Measurements from ENCODE around the gene PTGES3. TPM values are rescaled to one million over a fixed set of nuclear protein-coding genes. Genes with fewer than 3 reads are reported as not detected.
"Not testable (repeated sequence)": the region's sequence is repeated elsewhere in the genome, so short reads cannot be mapped to it uniquely, and the experiment has no call there.

The PTGES3 gene, protein sequence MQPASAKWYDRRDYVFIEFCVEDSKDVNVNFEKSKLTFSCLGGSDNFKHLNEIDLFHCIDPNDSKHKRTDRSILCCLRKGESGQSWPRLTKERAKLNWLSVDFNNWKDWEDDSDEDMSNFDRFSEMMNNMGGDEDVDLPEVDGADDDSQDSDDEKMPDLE
- polyA plus RNA-seq (2013, experiment 1 of 2), result 469 TPM
- polyA plus RNA-seq (2013, experiment 2 of 2), result 463 TPM

DNA sequence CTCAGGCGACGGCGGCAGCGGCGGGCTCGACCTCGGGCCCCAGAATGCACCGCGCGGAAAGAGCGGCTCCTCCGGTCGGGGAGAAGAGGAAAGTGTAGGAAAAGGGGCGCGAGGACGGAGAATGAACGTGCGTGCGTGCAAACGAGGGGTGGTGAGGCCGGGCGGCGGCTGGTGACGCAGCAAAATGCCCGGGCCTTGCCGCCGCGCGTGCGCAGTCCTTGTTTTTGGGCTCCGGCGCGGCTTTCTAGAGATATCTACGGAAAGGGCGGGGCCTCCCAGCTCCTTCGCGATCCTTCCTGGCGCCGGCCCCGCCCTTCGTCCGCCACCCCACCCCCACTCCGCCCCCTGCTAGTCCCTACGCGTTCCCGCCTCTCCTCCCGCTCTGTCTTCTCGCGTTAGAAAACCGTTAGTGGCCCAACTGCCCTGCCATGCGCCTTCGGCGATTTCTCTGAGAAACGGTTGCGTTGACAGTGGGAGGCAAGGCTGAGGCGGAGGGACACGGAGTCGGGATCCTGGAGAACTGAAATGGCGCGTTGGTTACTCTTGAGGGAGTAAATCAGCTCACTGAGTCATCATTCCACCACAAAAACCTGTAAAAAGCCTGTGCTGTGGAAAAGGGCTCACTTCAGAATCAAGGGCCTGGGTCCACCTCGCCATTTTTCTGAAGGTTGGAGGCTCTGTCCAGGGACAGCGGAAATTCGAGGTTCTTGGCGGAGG, at the start of gene PTGES3:
Gene PTGES3, minus strand, starts transcription at position 156 of the 717 bp plus-strand sequence. CDS start 285 bp downstream, outside the sequence.
- DNase-seq, result peak; percentile 99
- no CpG with 5 or more reads among the region's 64 CpGs for WGBS (ENCODE audit: extremely low coverage, insufficient coverage, low lambda C conversion rate)

DNA sequence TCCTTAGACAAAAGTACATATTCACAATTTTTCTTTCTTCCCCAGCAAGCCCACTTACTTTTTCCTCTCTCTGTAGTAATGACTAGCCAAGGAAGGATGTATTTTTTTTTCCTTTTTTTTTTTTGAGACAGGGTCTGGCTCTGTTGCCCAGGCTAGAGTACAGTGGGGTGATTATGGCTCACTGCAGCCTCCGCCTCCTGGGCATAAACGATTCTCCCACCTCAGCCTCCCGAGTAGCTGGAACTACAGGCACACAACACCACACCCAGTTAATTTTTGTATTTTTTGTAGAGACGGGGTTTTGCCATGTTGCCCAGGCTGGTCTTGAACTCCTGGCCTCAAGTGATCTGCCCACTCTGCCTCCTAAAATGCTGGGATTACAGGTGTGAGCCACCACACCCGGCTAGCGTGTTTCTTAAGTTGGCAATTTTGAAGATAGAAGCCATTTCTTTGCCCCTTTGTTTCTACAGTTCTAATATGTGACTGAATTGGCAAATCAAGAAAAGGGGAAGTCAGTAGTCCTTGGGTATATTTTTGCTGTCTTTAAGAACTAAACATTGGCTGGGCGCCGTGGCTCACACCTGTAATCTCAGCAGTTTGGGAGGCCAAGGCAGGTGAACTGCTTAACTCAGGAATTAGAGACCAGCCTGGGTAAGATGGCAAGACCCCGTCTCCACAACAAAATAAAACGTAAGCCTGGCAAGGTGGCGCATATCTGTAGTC, 40.2 kb upstream of the PTGES3 start:
- Histone ChIP-seq H3K4me2 (ENCODE audit: low read length) (no peak overlapping the region), H3K4me1 (ENCODE audit: control insufficient read depth, low read depth, low read length) (no peaks in the 10 kb centered on the region), H3K36me3 (ENCODE audit: control insufficient read depth, insufficient read depth, low read length) (no peaks in the 10 kb centered on the region), H3K79me2 (ENCODE audit: control insufficient read depth, insufficient read depth, low read length) (peaks cover 17% of the 10 kb centered on the region), H2BK15ac (replicated peaks; ENCODE audit: low read depth) (no peak overlapping the region), H2BK120ac (ENCODE audit: low read depth, low read length) (no peak overlapping the region), H2AK5ac (ENCODE audit: low read length) (no peak overlapping the region), H3K4ac (ENCODE audit: low read depth, low read length) (no peak overlapping the region), H3K9ac (ENCODE audit: low read length) (no peak overlapping the region), H3K79me1 (ENCODE audit: low read length) (peaks cover 1% of the 10 kb centered on the region), H3K56ac (ENCODE audit: low read length) (no peak overlapping the region), H3K23ac (ENCODE audit: low read length) (no peak overlapping the region), H3K27me3 (ENCODE audit: insufficient read depth, low read length, poor library complexity) (no peaks in the 10 kb centered on the region), H3K27ac (ENCODE audit: low read depth, low read length) (no peak overlapping the region), H4K8ac (ENCODE audit: low read depth, low read length) (no peak overlapping the region), H3K4me3 (ENCODE audit: low read length) (no peak overlapping the region), H3K18ac (ENCODE audit: low read length) (no peak overlapping the region), H4K5ac (ENCODE audit: low read length) (no peak overlapping the region), H2BK5ac (ENCODE audit: low read length) (no peak overlapping the region)
- WGBS (ENCODE audit: extremely low coverage, insufficient coverage, low lambda C conversion rate), result no CpG with 5 or more reads among the region's 11 CpGs
- no peak for DNase-seq

More for the DNA sequence above, at the start of gene PTGES3:
- H3K23ac ChIP-seq (ENCODE audit: low read length), result peak within 1 kb of the TSS; percentile 1
- peak within 1 kb of the TSS; percentile 84 for H2AK5ac ChIP-seq (ENCODE audit: low read length)
- peak within 1 kb of the TSS; percentile 79 for H2BK5ac ChIP-seq (ENCODE audit: low read length)
- peak within 1 kb of the TSS; percentile 92 for H3K9ac ChIP-seq (ENCODE audit: low read length)
- H3K4me3 ChIP-seq (ENCODE audit: low read length), result peak within 1 kb of the TSS; percentile 84
- H2BK15ac ChIP-seq (replicated peaks; ENCODE audit: low read depth), result no peak within 1 kb of the TSS
- H3K18ac ChIP-seq (ENCODE audit: low read length), result peak within 1 kb of the TSS; percentile 96
- peaks cover 44% of the 10 kb centered on the region for H3K79me2 ChIP-seq (ENCODE audit: control insufficient read depth, insufficient read depth, low read length)
- H3K79me1 ChIP-seq (ENCODE audit: low read length), result no peaks in the 10 kb centered on the region
- peak within 1 kb of the TSS; percentile 82 for H4K5ac ChIP-seq (ENCODE audit: low read length)
- no peaks in the 10 kb centered on the region for H3K4me1 ChIP-seq (ENCODE audit: control insufficient read depth, low read depth, low read length)
- H2BK120ac ChIP-seq (ENCODE audit: low read depth, low read length), result peak within 1 kb of the TSS; percentile 88
- H3K27ac ChIP-seq (ENCODE audit: low read depth, low read length), result peak within 1 kb of the TSS; percentile 100
- H3K4me2 ChIP-seq (ENCODE audit: low read length), result peak within 1 kb of the TSS; percentile 70
- peak within 1 kb of the TSS; percentile 98 for H3K56ac ChIP-seq (ENCODE audit: low read length)
- H4K8ac ChIP-seq (ENCODE audit: low read depth, low read length), result peak within 1 kb of the TSS; percentile 77
- no peaks in the 10 kb centered on the region for H3K27me3 ChIP-seq (ENCODE audit: insufficient read depth, low read length, poor library complexity)
- H3K36me3 ChIP-seq (ENCODE audit: control insufficient read depth, insufficient read depth, low read length), result no peaks in the 10 kb centered on the region
- peak within 1 kb of the TSS; percentile 95 for H3K4ac ChIP-seq (ENCODE audit: low read depth, low read length)

DNA sequence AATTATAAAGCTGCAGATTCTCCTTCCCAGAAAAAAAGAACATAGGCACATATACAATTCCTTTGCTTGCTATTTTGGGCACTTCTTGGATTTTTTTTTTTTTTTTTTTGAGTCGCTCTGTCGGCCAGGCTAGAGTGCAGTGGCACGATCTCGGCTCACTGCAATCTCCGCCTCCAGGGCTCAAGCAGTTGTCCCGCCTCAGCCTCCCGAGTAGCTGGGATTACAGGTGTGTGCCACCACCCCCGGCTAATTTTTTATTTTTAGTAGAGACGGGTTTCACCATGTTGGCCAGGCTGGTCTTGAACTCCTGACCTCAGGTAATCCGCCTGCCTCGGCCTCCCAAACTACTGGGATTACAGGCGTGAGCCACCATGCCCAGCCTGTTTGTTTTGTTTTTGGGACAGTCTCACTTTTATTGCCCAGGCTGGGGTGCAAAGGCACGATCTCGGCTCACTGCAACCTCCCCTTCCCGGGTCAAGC, 38.2 kb upstream of the PTGES3 start:
- WGBS (ENCODE audit: extremely low coverage, insufficient coverage, low lambda C conversion rate), result no CpG with 5 or more reads among the region's 15 CpGs
- H3K23ac ChIP-seq (ENCODE audit: low read length); H2AK5ac ChIP-seq (ENCODE audit: low read length); H3K18ac ChIP-seq (ENCODE audit: low read length); H3K9ac ChIP-seq (ENCODE audit: low read length); H3K4me1 ChIP-seq (ENCODE audit: control insufficient read depth, low read depth, low read length); H3K36me3 ChIP-seq (ENCODE audit: control insufficient read depth, insufficient read depth, low read length); H3K27me3 ChIP-seq (ENCODE audit: insufficient read depth, low read length, poor library complexity); H4K8ac ChIP-seq (ENCODE audit: low read depth, low read length); H3K79me1 ChIP-seq (ENCODE audit: low read length); H2BK15ac ChIP-seq (replicated peaks; ENCODE audit: low read depth); H3K56ac ChIP-seq (ENCODE audit: low read length); H3K4ac ChIP-seq (ENCODE audit: low read depth, low read length); H4K5ac ChIP-seq (ENCODE audit: low read length); DNase-seq; H3K4me3 ChIP-seq (ENCODE audit: low read length); H3K4me2 ChIP-seq (ENCODE audit: low read length); H3K27ac ChIP-seq (ENCODE audit: low read depth, low read length); H2BK120ac ChIP-seq (ENCODE audit: low read depth, low read length); H2BK5ac ChIP-seq (ENCODE audit: low read length): not testable (repeated sequence)
- peaks cover 36% of the 10 kb centered on the region for H3K79me2 ChIP-seq (ENCODE audit: control insufficient read depth, insufficient read depth, low read length)

DNA sequence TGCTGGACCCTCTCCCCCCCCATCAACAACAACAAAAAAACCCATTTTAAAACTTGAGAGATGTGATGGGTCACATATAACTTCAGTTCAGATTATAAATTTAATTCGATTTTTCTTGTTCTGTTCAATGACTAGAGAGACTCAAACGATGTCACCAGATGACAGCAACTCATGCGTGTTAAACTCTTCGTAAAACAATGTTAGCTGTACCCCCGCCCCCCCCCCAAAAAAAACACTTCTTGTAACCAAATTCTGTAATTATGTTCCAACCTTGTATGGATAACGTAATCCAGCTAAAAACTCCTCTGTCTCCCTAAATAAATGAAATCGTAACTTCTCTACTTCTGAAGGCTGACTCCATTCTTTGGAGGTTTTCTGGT, 37.6 kb upstream of the PTGES3 start:
- no CpG with 5 or more reads among the region's 7 CpGs for WGBS (ENCODE audit: extremely low coverage, insufficient coverage, low lambda C conversion rate)

DNA sequence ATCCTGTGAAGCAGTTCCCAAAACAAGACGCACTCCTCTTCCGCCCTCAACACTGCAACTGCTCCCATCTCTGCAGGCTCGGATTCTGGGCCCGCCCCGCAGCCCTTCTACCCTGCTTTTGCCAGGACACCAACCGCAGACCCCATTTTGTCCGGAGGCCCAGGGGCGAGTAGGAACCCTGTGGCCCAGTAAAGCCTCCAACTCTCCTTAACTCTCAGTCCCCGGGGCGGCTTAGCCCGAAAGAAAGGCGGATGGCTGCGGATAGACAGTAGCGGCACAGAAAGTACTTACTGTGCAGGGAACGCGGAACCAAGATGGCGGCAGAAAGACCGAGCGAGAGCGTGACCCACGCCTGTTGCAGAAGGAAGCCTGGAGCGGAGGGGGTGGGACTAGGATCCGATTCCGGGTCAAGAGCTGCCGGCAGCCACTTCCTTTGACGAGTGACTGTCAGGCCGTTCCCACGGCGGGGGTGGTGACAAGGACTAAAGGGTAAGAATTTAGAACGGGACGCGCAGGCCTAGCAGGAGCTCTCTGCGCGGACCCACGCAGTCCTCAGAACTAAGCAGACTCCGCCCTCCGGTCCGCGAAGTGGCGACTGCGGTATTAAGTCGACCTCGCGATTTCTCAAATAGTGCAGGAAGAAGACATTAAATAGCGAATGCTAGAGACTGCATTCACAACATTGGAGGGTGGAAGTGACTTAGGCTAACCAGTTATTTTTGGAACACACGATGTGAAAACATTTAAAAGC, 37.1 kb upstream of the PTGES3 start, which contains the start of gene NACA:
Gene NACA, minus strand, starts transcription at position 328 of the 751 bp plus-strand sequence. CDS start 778 bp downstream, outside the sequence.
- H2BK120ac ChIP-seq (ENCODE audit: low read depth, low read length), result peak within 1 kb of the TSS; percentile 49
- peak within 1 kb of the TSS; percentile 92 for H3K18ac ChIP-seq (ENCODE audit: low read length)
- H2AK5ac ChIP-seq (ENCODE audit: low read length), result peak within 1 kb of the TSS; percentile 77
- H4K5ac ChIP-seq (ENCODE audit: low read length), result peak within 1 kb of the TSS; percentile 93
- peak; percentile 98 for DNase-seq
- H3K4me1 ChIP-seq (ENCODE audit: control insufficient read depth, low read depth, low read length), result peaks cover 18% of the 10 kb centered on the region
- peak within 1 kb of the TSS; percentile 59 for H4K8ac ChIP-seq (ENCODE audit: low read depth, low read length)
- peaks cover 11% of the 10 kb centered on the region for H3K79me1 ChIP-seq (ENCODE audit: low read length)
- no CpG with 5 or more reads among the region's 46 CpGs for WGBS (ENCODE audit: extremely low coverage, insufficient coverage, low lambda C conversion rate)
- H3K27me3 ChIP-seq (ENCODE audit: insufficient read depth, low read length, poor library complexity), result no peaks in the 10 kb centered on the region
- peak within 1 kb of the TSS; percentile 69 for H3K27ac ChIP-seq (ENCODE audit: low read depth, low read length)
- H3K9ac ChIP-seq (ENCODE audit: low read length), result peak within 1 kb of the TSS; percentile 100
- peak within 1 kb of the TSS; percentile 69 for H3K23ac ChIP-seq (ENCODE audit: low read length)
- peak within 1 kb of the TSS; percentile 95 for H3K4me3 ChIP-seq (ENCODE audit: low read length)
- H2BK5ac ChIP-seq (ENCODE audit: low read length), result peak within 1 kb of the TSS; percentile 86
- no peak within 1 kb of the TSS for H2BK15ac ChIP-seq (replicated peaks; ENCODE audit: low read depth)
- peaks cover 47% of the 10 kb centered on the region for H3K79me2 ChIP-seq (ENCODE audit: control insufficient read depth, insufficient read depth, low read length)
- peaks cover 2% of the 10 kb centered on the region for H3K36me3 ChIP-seq (ENCODE audit: control insufficient read depth, insufficient read depth, low read length)
- H3K4ac ChIP-seq (ENCODE audit: low read depth, low read length), result peak within 1 kb of the TSS; percentile 99
- peak within 1 kb of the TSS; percentile 99 for H3K4me2 ChIP-seq (ENCODE audit: low read length)
- peak within 1 kb of the TSS; percentile 97 for H3K56ac ChIP-seq (ENCODE audit: low read length)

More for the DNA sequence above, 37.6 kb upstream of the PTGES3 start:
- Histone ChIP-seq H3K9ac (ENCODE audit: low read length) (peak overlapping the region; percentile 86), H2BK5ac (ENCODE audit: low read length) (no peak overlapping the region), H4K5ac (ENCODE audit: low read length) (no peak overlapping the region), H3K23ac (ENCODE audit: low read length) (no peak overlapping the region), H2BK120ac (ENCODE audit: low read depth, low read length) (no peak overlapping the region), H3K4me3 (ENCODE audit: low read length) (peak overlapping the region; percentile 66), H3K56ac (ENCODE audit: low read length) (peak overlapping the region; percentile 96), H3K36me3 (ENCODE audit: control insufficient read depth, insufficient read depth, low read length) (peaks cover 2% of the 10 kb centered on the region), H3K18ac (ENCODE audit: low read length) (peak overlapping the region; percentile 46), H2BK15ac (replicated peaks; ENCODE audit: low read depth) (no peak overlapping the region), H3K79me2 (ENCODE audit: control insufficient read depth, insufficient read depth, low read length) (peaks cover 41% of the 10 kb centered on the region), H3K4me1 (ENCODE audit: control insufficient read depth, low read depth, low read length) (peaks cover 13% of the 10 kb centered on the region), H3K27ac (ENCODE audit: low read depth, low read length) (peak overlapping the region; percentile 34), H3K4ac (ENCODE audit: low read depth, low read length) (no peak overlapping the region), H4K8ac (ENCODE audit: low read depth, low read length) (no peak overlapping the region), H3K79me1 (ENCODE audit: low read length) (peaks cover 6% of the 10 kb centered on the region), H2AK5ac (ENCODE audit: low read length) (no peak overlapping the region), H3K4me2 (ENCODE audit: low read length) (peak overlapping the region; percentile 65), H3K27me3 (ENCODE audit: insufficient read depth, low read length, poor library complexity) (no peaks in the 10 kb centered on the region)
- DNase-seq, result no peak

Measured in mesendoderm (in vitro differentiated cells).